Left ventricle myocardium inferior (tissue), 1 donor: ENCODE measurements around the gene ANO2. TPM values are rescaled to one million over a fixed set of nuclear protein-coding genes. Genes with fewer than 3 reads are reported as not detected.

Source experiments
- DNase-seq: peaks from one replicate; pipeline ENCODE4 v3.0.0-alpha.2; 2020
- H3K27ac ChIP-seq: fragments of 200-600 bp; replicated peaks from 2 replicates; pipeline ENCODE4 v1.8.0; 2021
- H3K27me3 ChIP-seq: fragments of 200-600 bp; 2 replicates; pipeline ENCODE4 v1.8.0; 2021; ENCODE audit warnings: low read depth
- H3K36me3 ChIP-seq: fragments of 200-600 bp; 2 replicates; pipeline ENCODE4 v1.8.0; 2021
- H3K4me1 ChIP-seq: fragments of 200-600 bp; 2 replicates; pipeline ENCODE4 v1.8.0; 2021
- H3K4me3 ChIP-seq: fragments of 200-600 bp; 2 replicates; pipeline ENCODE4 v1.8.0; 2021; ENCODE audit warnings: mild to moderate bottlenecking, moderate library complexity
- H3K9me3 ChIP-seq: fragments of 200-600 bp; replicated peaks from 2 replicates; pipeline ENCODE4 v1.8.0; 2021
- CTCF ChIP-seq: fragments of 200-600 bp; IDR thresholded peaks from 2 replicates; pipeline ENCODE4 v1.8.0; 2021; ENCODE audit warnings: antibody characterized with exemption, mild to moderate bottlenecking, borderline replicate concordance
- intact Hi-C: fragments of 100-400 bp; cut with micrococcal nuclease; formaldehyde crosslinking; loops from one replicate; pipeline ENCODE4 v1.11.0; 2022
- total RNA-seq: library from RNA; stranded (reverse); fragmentation: NEBNext Ultra II Directional; extraction: Animal tissue kit (Norgen Biotek cat#: 25700); gene quantifications from one replicate; pipeline ENCODE4 v1.2.1, GENCODE V29; 2021
- donor health status: DM: no; HTN: yes; CAD: no; lungs with severe emphysema.

ANO2 gene
- total RNA-seq, 1 donor from 2014 or later, result 13.0 TPM

DNA sequence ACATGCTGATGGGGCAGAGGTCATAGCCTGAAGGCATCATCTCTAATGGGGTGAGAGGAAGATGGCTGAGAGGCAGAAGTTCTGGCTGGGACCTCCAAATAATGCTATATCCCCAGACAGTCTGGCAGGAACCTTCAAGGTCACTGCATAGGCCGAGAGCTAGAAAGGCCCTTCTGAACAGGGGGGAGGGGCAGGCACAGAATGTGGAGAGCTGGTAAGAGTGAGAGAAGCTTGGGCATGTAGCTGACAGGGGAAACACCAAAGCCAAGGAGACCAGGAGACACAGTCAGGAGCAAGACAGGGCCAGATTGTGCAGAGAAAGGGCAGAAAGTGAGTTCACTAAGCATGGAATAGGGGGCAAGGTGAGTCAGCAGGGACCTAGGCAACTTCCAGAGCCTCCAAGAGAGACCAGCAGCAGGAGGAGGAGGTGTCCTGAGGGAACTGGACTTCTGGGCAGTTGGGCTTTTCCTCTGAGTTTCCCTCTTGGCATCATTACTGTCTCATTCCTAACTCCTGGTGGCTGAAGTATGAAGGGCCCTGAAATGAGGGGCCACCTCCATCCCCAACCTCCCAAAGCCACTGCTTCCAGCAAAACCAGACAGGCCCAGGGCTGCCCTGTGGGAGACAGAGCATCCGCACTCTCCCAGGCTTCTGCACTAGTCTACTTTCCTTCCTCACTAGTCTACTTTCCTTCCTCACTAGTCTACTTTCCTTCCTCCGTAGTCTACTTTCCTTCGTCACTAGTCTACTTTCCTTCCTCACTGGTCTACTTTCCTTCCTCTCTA, 17.1 kb downstream of the ANO2 start:
- no peak for DNase-seq
- no peaks in the 10 kb centered on the region for H3K4me1 ChIP-seq
- TF ChIP-seq CTCF, result no peak
- no peak overlapping the region for H3K27ac ChIP-seq
- intact Hi-C loops, result no loop called here
- H3K27me3 ChIP-seq, result peaks cover 32% of the 10 kb centered on the region
- H3K36me3 ChIP-seq, result no peaks in the 10 kb centered on the region
- H3K4me3 ChIP-seq, result no peak overlapping the region
- H3K9me3 ChIP-seq, result no peaks in the 10 kb centered on the region

GRCh38 chr12:5925646-5926045, 19.4 kb downstream of the ANO2 start:
- intact Hi-C loops, result no loop called here

DNA sequence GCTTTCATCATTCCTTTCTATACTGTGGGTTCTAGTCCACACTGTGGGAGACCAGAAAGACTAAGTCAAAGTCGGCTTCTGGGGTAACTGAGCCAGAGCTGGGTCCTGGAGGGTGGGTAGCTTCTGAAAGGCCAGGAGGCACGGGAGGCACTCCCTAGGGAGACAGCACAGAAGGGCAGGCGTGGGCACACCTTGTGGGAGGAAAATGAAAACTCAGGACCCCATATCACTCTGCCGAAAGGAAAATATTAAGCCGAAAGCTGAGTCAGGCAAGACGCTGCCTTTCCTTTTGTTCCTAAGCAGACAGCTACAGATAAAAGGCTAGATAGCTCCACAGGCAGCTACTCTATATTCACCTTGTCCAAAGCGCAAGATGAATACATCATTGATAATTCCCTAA, 20.7 kb downstream of the ANO2 start:
- Histone ChIP-seq H3K4me1 (no peaks in the 10 kb centered on the region), H3K27me3 (peaks cover 29% of the 10 kb centered on the region), H3K9me3 (no peaks in the 10 kb centered on the region), H3K36me3 (peaks cover 17% of the 10 kb centered on the region), H3K27ac (no peak overlapping the region), H3K4me3 (no peak overlapping the region)
- intact Hi-C loops, result no loop called here
- no peak for DNase-seq
- TF ChIP-seq CTCF, result no peak

More at GRCh38 chr12:5925646-5926045, 19.4 kb downstream of the ANO2 start:
- Histone ChIP-seq H3K27me3 (peaks cover 32% of the 10 kb centered on the region), H3K27ac (no peak overlapping the region), H3K9me3 (no peaks in the 10 kb centered on the region), H3K4me3 (no peak overlapping the region), H3K4me1 (no peaks in the 10 kb centered on the region), H3K36me3 (peaks cover 10% of the 10 kb centered on the region)
- no peak for TF ChIP-seq CTCF
- DNase-seq, result no peak

DNA sequence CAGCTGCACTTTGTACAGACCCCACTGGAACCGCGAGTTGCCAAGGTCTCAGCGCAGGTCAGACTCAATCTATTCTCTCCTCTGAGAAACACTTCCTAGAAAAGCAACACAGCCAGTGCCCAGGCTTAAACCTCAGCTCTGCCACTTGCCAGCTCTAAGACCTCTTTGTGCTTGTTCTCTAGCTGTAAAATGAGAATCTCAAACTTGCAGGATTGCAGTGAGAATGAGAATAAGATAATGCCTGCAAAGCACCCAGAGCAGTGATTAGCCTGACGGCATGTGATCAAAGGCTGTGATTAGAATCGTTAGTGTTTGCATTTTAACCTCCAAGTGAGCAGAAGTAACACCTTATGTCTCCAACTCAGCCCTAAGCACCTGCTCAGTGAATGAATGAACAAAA, 21.3 kb downstream of the ANO2 start:
- TF ChIP-seq CTCF, result no peak
- Histone ChIP-seq H3K27me3 (peaks cover 29% of the 10 kb centered on the region), H3K9me3 (no peaks in the 10 kb centered on the region), H3K4me1 (no peaks in the 10 kb centered on the region), H3K4me3 (no peak overlapping the region), H3K27ac (no peak overlapping the region), H3K36me3 (peaks cover 20% of the 10 kb centered on the region)
- intact Hi-C loops, result no loop called here
- no peak for DNase-seq

DNA sequence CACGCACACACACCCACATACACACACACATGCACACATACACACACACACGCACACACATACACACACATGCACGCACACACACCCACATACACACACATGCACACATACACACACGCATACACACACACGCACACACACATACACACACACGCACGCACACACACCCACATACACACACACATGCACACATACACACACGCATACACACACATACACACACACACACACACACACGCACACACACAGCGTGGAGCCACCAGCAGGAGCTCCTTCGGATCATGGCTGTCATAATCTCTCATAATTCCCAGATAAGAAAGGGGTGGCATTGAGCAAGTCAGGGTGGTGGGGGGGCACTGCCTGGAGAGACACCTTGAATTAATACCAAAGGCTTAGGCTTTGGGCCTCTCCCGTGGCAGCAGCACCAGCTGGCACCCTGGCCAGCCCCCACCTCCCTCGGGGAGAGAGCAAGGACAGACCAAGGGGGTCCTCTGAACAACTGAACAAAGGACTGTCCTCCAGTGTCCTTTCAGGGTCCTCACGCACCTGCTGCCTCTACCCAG, 21.9 kb downstream of the ANO2 start:
- no peak for DNase-seq
- H3K27me3 ChIP-seq, result peaks cover 29% of the 10 kb centered on the region
- H3K36me3 ChIP-seq, result peaks cover 21% of the 10 kb centered on the region
- H3K9me3 ChIP-seq, result no peaks in the 10 kb centered on the region
- H3K4me1 ChIP-seq, result no peaks in the 10 kb centered on the region
- H3K27ac ChIP-seq, result no peak overlapping the region
- H3K4me3 ChIP-seq, result no peak overlapping the region
- intact Hi-C loops, result no loop called here
- no peak for TF ChIP-seq CTCF
